22Rv1 (cell line): ENCODE results near the gene VPS26A.

ENCODE experiments used
- H3K27ac ChIP-seq: fragments of 450-650 bp; 2 replicates; pipeline ENCODE4 v1.5.1; 2017
- ZFX ChIP-seq: fragments of 450-650 bp; IDR thresholded peaks from 2 replicates; pipeline ENCODE4 v1.6.1; 2017; ENCODE audit warnings: antibody characterized with exemption, borderline replicate concordance
- TF ChIP-seq, protein P1 (sequence below): fragments of 450-650 bp; IDR thresholded peaks from 2 replicates; pipeline ENCODE4 v1.5.1; 2017; ENCODE audit warnings: mild to moderate bottlenecking

VPS26A gene

GRCh38 chr10:69215405-69216171 is 91.6 kb downstream of the VPS26A start:
- TF ChIP-seq, protein P1, sequence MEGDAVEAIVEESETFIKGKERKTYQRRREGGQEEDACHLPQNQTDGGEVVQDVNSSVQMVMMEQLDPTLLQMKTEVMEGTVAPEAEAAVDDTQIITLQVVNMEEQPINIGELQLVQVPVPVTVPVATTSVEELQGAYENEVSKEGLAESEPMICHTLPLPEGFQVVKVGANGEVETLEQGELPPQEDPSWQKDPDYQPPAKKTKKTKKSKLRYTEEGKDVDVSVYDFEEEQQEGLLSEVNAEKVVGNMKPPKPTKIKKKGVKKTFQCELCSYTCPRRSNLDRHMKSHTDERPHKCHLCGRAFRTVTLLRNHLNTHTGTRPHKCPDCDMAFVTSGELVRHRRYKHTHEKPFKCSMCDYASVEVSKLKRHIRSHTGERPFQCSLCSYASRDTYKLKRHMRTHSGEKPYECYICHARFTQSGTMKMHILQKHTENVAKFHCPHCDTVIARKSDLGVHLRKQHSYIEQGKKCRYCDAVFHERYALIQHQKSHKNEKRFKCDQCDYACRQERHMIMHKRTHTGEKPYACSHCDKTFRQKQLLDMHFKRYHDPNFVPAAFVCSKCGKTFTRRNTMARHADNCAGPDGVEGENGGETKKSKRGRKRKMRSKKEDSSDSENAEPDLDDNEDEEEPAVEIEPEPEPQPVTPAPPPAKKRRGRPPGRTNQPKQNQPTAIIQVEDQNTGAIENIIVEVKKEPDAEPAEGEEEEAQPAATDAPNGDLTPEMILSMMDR = no peak
- no peak for TF ChIP-seq ZFX
- no peak overlapping the region for H3K27ac ChIP-seq

- H3K27ac ChIP-seq = peak overlapping the region; percentile 12; the same call in 1 of the 2 replicates
- no peak for TF ChIP-seq ZFX
- TF ChIP-seq, protein P1 = no peak
These were observed 92.7 kb downstream of the VPS26A start for GRCh38 chr10:69216577-69217118.

DNA sequence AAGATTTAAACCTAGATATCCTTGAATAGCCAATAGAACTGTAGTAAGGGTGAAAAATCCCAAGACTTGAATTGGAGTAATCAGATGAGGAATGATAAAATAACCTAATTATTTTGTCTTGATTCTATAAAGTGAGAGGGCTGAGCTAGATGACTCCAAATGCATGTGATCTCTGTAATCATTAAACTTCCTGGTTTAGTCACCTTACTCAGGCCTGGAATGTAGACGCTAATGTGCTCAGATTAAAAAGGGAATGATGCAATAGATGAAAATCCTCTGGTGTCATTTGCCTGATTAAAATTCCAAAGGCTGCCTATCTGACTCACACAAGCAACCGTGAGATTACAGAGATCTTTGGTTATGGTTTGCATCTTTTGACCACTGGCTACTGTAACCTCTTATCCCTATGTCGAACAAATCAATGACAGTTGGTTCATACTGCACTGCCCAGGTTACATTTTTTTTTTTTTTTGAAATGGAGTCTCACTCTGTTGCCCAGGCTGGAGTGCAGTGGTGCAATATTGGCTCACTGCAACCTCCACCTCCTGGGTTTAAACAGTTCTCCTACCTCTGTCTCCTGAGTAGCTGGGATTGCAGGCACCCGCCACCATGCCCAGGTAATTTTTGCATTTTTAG is 93.3 kb downstream of the VPS26A start:
- TF ChIP-seq, protein P1 = no peak
- no peak for TF ChIP-seq ZFX
- peak overlapping the region; percentile 12; the same call in 1 of the 2 replicates for H3K27ac ChIP-seq

- no peak overlapping the region for H3K27ac ChIP-seq
- TF ChIP-seq, protein P1 = no peak
- no peak for TF ChIP-seq ZFX
These were observed 94.9 kb downstream of the VPS26A start for GRCh38 chr10:69218831-69219230.

GRCh38 chr10:69220041-69220451 is 96.1 kb downstream of the VPS26A start, which contains the start of gene HKDC1:
Gene HKDC1, plus strand, starts transcription at chr10:69220332. Its CDS starts 104 bp downstream, at chr10:69220436.
- TF ChIP-seq ZFX = no peak
- TF ChIP-seq, protein P1 = no peak
- H3K27ac ChIP-seq = no peak within 1 kb of the TSS

- H3K27ac ChIP-seq = no peak overlapping the region
- TF ChIP-seq, protein P1 = no peak
- no peak for TF ChIP-seq ZFX
These were observed 96.5 kb downstream of the VPS26A start for GRCh38 chr10:69220507-69220906.
